HUES48 (cell line): Measurements from ENCODE around the gene JUN.

Source experiments
- H3K27ac ChIP-seq: one replicate; pipeline ENCODE4 v1.7.0; 2013; ENCODE audit warnings: low read depth, low read length, inconsistent platforms
- H3K27me3 ChIP-seq: 2 replicates; pipeline ENCODE4 v1.6.1; 2013; ENCODE audit warnings: mild to moderate bottlenecking, low read length; ENCODE audit not compliant: control insufficient read depth, insufficient read depth
- H3K36me3 ChIP-seq: 2 replicates; pipeline ENCODE4 v1.6.1; 2013; ENCODE audit warnings: low read length; ENCODE audit not compliant: control insufficient read depth, insufficient read depth
- H3K4me1 ChIP-seq: 2 replicates; pipeline ENCODE4 v1.6.1; 2013; ENCODE audit warnings: mild to moderate bottlenecking, low read length; ENCODE audit not compliant: control insufficient read depth, insufficient read depth
- H3K4me3 ChIP-seq: 2 replicates; pipeline ENCODE4 v1.5.1; 2013; ENCODE audit warnings: mild to moderate bottlenecking, low read depth, low read length
- H3K9ac ChIP-seq: 2 replicates; pipeline ENCODE4 v1.6.1; 2013; ENCODE audit warnings: mild to moderate bottlenecking, low read depth, low read length, moderate library complexity
- H3K9me3 ChIP-seq: 2 replicates; pipeline ENCODE4 v1.6.1; 2013; ENCODE audit warnings: low read length; ENCODE audit not compliant: control insufficient read depth, insufficient read depth

The JUN gene

DNA sequence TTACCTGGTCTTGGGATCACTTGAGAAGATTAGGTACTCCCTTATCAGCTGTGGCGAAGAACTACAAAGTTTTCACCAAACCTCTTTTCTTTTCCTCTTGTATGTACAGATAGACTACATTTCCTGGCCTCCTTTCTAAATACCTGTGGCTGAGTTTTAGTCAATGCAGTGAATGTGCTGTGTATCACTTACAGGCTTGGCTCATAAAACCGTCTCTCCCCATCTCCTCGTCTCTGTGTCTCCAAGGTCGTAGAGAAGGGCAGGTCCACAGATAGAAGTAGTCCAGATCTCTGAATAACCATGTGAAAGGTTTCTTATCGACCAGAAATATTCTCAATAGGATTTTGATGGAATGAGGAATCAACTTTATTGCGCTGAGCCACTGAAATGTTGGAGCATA, 9.0 kb upstream of the JUN start:
- H3K36me3 ChIP-seq: no peaks in the 10 kb centered on the region
- no peak overlapping the region for H3K27ac ChIP-seq
- no peaks in the 10 kb centered on the region for H3K27me3 ChIP-seq
- H3K4me3 ChIP-seq: no peak overlapping the region
- H3K9ac ChIP-seq: no peak overlapping the region
- no peaks in the 10 kb centered on the region for H3K9me3 ChIP-seq
- peaks cover 9% of the 10 kb centered on the region; the same call in 1 of the 2 replicates for H3K4me1 ChIP-seq

DNA sequence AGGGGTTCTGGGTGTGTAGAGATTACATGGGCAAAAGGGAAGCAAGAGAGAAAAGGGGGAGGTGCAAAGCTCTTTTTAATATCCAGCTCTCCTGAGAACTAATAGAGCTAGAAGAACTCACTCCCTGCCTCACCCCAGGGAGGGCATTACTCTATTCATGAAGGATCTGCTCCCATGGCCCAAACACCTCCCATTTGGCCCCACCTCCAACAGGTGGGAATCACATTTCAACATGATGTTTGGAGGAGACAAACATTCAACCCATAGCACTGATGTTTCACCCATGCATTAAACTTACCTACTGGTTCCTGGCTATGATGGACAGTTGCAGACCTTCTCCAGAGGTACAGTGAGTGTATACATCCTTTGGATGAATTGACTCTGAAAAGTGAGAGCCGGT, 7.3 kb upstream of the JUN start:
- no peaks in the 10 kb centered on the region for H3K36me3 ChIP-seq
- no peak overlapping the region for H3K9ac ChIP-seq
- H3K27ac ChIP-seq: no peak overlapping the region
- peaks cover 6% of the 10 kb centered on the region; the same call in 1 of the 2 replicates for H3K4me1 ChIP-seq
- H3K4me3 ChIP-seq: no peak overlapping the region
- H3K27me3 ChIP-seq: 0 out of 2 replicates have a peak, but pooled peaks cover 10% of the 10 kb centered on the region
- H3K9me3 ChIP-seq: no peaks in the 10 kb centered on the region

DNA sequence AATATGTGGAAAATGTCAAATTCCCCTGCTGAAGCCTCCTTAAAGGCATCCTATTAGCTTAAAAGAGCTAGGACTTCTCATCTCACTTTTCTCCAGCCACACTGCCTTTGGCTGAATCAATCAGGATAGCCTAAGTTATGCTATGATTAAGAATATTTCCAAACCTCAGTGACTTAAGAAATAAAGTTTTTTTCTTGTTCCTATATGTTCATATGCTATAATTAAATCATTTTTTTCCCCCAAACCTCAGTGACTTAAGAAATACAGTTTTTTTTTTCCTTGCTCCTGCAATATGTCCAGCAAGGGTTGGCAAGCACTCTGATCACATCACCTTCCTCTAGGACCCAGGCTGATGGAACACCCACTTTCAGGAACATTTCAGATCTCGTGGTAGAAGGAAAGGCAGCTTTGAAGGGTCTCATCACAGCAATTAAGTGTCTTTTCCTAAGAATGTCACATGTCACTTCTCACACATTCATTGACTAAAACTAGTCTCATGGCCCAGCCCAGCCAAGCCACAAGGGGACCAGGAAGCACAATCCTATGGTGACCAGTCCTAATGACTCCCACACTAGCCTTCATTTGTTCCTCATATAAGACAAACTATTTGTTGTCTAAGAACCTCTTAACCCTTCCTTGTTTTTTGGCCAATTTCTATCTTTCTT, 6.3 kb upstream of the JUN start:
- Histone ChIP-seq H3K9ac (no peak overlapping the region), H3K36me3 (no peaks in the 10 kb centered on the region), H3K4me3 (no peak overlapping the region), H3K27ac (no peak overlapping the region), H3K9me3 (no peaks in the 10 kb centered on the region), H3K27me3 (peaks cover 19% of the 10 kb centered on the region; the same call in 1 of the 2 replicates), H3K4me1 (peaks cover 6% of the 10 kb centered on the region; the same call in 1 of the 2 replicates)

DNA sequence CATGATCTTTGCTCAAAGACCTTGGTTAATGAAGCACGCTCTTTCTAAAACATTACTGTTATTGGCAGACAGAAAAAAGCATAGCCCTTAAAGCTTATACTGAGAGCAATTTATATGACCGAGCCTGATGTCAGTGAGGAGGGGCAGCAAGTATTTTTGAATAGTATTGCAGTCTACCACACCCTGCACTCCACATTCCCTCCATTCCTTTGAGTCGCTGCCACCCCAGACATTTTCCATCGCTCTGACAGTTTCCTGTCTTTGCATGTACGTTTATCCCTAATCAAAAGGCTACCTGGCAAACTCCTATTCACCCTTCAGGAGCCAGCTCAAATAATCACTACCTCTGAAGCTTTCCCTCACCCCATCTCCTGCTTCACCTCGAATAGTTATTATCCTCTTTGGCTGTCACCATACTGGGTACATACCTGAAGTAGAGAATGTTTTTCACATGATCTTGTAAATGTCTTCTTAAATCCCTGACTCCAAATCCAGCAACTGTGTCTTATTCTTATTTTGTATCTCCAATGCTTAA, 5.5 kb upstream of the JUN start:
- Histone ChIP-seq H3K9ac (no peak overlapping the region), H3K9me3 (no peaks in the 10 kb centered on the region), H3K4me3 (no peak overlapping the region), H3K27me3 (peaks cover 20% of the 10 kb centered on the region; the same call in 1 of the 2 replicates), H3K4me1 (peaks cover 6% of the 10 kb centered on the region; the same call in 1 of the 2 replicates), H3K27ac (no peak overlapping the region), H3K36me3 (no peaks in the 10 kb centered on the region)

DNA sequence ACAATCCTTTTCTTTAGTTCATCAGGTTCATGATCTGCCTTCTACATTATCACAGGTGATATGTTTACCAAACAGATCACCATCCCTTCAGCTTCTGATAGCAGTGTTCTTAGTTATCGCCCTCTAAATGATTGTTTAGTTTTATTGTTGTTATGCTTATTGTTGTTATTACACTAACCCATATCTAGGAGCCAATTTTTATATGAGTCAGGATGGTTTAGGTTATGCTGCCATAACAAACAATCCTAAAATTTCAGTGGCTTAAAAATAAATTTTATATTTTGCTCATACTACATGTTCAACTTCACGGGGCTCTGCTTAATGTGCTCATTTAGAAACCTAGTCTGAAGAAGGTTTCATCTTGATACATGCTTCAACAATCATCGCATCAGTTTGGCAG, 4.4 kb upstream of the JUN start:
- no peak overlapping the region for H3K4me3 ChIP-seq
- H3K9ac ChIP-seq: no peak overlapping the region
- peaks cover 20% of the 10 kb centered on the region; the same call in 1 of the 2 replicates for H3K27me3 ChIP-seq
- H3K27ac ChIP-seq: no peak overlapping the region
- no peaks in the 10 kb centered on the region for H3K9me3 ChIP-seq
- H3K36me3 ChIP-seq: no peaks in the 10 kb centered on the region
- H3K4me1 ChIP-seq: peaks cover 6% of the 10 kb centered on the region; the same call in 1 of the 2 replicates

DNA sequence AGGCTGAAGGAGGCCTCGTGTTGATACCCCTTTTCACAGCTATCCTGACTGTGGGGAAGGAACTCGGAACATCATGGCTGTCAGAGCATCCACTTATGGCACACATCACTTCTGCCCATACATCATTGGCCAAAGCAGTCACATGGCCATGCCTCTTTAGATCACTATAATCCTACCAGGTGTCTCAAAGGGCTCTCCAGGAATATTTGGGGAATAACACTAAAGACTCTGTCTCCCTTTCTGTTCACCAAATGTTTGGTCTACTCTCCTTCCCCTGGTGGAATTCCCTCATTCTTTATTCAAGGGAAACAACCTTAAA, 3.0 kb upstream of the JUN start:
- Histone ChIP-seq H3K27me3 (peaks cover 33% of the 10 kb centered on the region), H3K4me1 (peaks cover 6% of the 10 kb centered on the region; the same call in 1 of the 2 replicates), H3K9ac (no peak overlapping the region), H3K27ac (no peak overlapping the region), H3K9me3 (no peaks in the 10 kb centered on the region), H3K4me3 (no peak overlapping the region), H3K36me3 (no peaks in the 10 kb centered on the region)

DNA sequence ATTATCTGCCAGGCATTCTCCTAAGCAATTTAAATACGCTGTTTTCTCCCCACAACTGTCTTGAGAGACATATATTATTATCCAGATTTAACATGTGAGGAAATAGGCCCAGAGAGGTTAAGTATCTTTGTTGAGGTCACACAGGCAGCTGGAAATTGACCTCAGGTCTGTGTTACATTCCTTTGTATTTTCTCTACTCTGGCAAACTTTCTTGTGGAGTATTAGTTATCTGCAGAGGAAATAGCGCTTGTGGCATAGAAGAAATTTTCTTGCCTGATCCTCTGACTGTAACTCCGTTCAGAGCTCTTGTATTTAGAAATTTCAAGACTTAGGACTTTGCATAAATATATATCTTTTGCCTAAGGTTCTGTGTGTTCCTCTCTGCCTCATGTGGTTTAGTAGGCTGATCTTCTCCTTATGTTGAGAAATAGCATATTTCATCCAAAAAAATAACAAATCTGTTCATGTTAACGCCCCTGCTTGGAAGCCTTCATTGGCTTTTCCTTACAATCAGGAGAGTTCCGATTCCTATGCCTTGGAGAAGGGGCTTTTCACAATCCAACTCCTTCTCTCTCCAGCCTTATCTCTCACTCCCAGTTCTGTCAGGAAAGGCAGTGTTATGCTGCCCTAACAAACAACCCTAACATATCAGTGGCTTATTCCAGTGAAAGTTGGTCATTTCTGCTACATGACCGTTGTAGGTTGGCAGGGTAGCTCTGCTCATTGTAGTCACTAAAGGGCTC, 2.5 kb upstream of the JUN start:
- Histone ChIP-seq H3K27me3 (peaks cover 39% of the 10 kb centered on the region), H3K9ac (no peak overlapping the region), H3K4me3 (no peak overlapping the region), H3K27ac (no peak overlapping the region), H3K36me3 (no peaks in the 10 kb centered on the region), H3K9me3 (no peaks in the 10 kb centered on the region), H3K4me1 (peaks cover 6% of the 10 kb centered on the region; the same call in 1 of the 2 replicates)

DNA sequence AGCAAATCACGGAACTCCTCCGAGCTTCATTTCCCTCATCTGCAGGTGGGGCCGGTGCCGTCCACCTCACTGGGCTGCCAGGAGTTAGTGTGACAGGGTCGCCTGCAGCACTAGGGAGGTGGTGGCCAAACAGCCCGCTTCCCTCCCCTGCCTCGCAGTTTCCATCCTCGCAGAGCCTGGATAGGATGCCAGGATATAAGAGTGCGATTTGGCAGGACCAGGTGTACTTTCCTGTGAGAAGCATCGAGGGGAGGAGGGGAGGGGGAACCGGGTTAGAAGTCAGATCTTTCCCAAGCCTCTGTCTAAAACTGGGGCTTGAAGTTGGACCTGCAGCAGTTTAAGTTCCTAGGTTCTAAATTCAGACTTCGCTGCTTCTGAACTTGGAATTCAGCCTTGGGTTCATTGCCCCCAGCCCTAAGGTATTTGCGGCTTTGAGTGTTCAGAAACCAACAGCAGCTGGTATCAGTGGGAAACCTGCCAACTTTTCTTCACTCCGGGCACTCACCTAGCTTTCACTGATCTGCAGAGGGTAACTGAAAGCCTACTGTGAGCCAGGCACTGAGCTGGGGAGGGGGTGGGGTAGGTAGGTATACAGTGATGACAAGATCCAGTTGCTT, 1.7 kb upstream of the JUN start:
- Histone ChIP-seq H3K9ac (no peak overlapping the region), H3K36me3 (no peaks in the 10 kb centered on the region), H3K27me3 (peaks cover 47% of the 10 kb centered on the region), H3K27ac (no peak overlapping the region), H3K4me1 (peaks cover 9% of the 10 kb centered on the region), H3K9me3 (no peaks in the 10 kb centered on the region), H3K4me3 (peak overlapping the region; percentile 78)

DNA sequence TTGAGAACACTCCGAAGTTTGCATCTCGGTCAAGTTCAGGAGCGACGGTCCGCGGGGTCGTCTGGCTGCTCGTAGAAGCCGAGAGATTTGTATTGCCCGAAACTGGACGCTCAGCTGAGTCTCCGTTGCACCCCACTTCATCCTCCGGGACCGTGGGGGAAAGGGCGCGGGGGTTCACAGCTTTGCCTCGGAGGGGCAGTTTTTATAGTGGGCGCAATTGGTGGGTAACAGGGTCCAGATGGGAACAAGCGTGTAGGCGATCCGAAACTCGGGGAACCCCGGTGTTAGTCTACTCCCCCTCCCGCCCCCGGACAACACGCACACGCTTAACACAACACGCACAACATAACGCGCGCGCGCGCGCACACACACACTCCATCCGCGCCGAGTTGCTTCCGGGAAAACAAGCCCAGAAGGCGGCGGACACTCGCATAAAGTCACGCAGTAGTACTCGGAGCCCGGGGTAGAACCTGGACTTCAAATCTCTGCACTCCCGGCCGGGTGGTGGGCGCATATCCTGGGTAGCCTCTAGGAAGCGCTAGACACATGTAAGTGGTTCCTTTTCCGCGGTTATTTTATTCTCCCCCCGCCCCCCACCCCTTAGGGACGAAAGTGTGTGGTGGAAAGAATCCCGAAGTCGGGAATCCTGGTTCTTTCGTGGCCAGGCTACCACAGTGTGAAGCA, 1.1 kb upstream of the JUN start:
- peak overlapping the region; percentile 82 for H3K9ac ChIP-seq
- peaks cover 48% of the 10 kb centered on the region for H3K27me3 ChIP-seq
- peak overlapping the region; percentile 78 for H3K4me3 ChIP-seq
- H3K9me3 ChIP-seq: no peaks in the 10 kb centered on the region
- peak overlapping the region; percentile 90 for H3K27ac ChIP-seq
- no peaks in the 10 kb centered on the region for H3K36me3 ChIP-seq
- H3K4me1 ChIP-seq: peaks cover 10% of the 10 kb centered on the region

DNA sequence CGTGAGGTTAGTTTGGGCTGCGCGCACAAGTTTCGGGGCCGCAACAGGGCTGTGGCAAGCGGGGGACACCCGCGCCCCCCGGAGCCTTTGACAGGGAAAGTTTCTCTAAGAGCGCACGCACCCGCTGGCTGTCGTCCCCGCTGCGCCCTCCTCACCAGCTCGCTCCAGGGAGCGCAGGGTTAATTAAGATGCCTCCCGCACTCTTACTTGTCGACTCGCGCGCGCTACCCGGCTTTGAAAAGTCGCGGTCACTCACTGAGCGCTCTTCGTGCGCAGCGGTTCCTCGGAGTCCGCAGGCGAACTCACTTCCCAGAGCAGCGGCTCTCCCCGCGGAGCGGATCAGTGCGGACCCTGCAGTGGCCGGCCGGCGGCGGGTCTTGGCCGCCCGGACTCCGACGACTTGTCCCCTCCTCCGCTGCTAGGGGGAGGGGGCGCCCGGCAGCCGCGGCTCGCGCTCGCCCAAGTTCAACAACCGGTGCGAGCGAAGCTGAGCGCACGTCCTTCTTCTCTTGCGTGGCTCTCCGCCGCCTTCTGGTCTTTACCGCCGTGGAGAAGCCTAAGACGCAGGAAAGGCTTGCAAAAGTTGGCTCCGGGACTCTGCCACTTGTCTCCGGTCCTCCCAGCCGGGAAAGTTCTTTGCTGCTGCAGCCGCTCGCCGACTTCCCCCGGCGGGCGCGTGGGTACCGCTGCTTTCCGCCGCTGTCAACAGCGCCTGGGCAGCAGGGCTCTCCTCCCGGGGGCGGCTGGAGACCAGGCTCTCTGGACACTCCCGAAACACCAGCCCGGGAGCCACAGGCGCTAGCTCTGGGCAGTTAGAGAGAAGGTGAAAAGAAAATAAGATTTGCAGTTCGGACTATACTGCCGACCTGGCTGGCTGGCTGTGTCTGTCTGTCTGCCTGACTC, 506 bp downstream of the JUN start:
- Histone ChIP-seq H3K9me3 (no peaks in the 10 kb centered on the region), H3K4me3 (peak overlapping the region; percentile 70)

More for the DNA sequence above, 506 bp downstream of the JUN start:
- Histone ChIP-seq H3K27me3 (peaks cover 48% of the 10 kb centered on the region), H3K27ac (peak overlapping the region; percentile 90), H3K36me3 (no peaks in the 10 kb centered on the region), H3K4me1 (peaks cover 10% of the 10 kb centered on the region), H3K9ac (peak overlapping the region; percentile 72)
